Right hindlimb (tissue), 1 donor: ENCODE results near the gene XK.
"Not testable (repeated sequence)": the region's sequence is repeated elsewhere in the genome, so short reads cannot be mapped to it uniquely, and the experiment has no call there.

ENCODE experiments used
- DNase-seq: peaks from one replicate; pipeline ENCODE4 v3.0.0-alpha.2; 2018

The XK gene

DNA sequence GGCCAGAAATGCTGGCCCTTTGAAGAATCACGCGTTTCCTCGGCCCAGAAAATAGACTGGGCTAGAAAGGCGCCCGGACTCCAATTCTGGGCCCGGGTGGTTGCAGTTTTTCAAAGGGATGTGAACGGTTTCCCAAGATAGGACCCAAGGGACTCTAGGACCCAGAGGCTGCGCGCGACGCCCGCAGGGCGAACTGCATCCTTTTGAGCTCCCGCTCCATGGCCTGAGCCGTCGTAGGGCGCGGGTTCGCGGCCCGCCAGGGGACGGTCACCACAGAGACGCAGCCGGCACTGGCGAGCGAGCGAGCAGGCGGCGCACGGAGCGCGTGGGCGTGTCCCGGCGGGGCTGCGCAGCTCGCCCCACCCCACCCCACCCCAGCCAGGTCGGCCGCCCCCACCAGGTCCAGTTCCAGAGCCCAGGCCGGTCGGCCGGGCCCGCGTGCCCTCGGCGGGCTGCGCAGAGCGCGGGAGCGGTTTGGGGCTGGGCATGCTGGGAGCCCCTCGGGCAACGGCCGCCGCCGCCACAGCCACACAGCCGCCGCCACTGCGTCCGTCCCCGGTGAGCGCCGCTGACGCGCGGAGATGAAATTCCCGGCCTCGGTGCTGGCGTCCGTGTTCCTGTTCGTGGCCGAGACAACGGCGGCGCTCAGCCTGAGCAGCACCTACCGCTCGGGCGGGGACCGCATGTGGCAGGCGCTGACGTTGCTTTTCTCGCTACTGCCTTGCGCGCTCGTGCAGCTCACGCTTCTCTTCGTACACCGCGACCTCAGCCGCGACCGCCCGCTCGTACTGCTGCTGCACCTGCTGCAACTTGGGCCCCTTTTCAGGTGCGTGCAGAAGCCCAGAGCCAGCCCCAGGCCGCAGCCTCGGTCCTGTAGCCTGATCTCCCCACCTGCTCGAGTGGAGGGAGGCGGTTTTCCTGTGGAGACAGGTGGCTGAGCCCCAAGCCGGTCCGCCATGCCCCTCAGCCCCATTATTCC, at the start of gene XK:
Gene XK, plus strand, starts transcription at position 411 of the 979 bp plus-strand sequence. Its CDS starts 171 bp downstream, at position 582.
- DNase-seq: peak; percentile 30

DNA sequence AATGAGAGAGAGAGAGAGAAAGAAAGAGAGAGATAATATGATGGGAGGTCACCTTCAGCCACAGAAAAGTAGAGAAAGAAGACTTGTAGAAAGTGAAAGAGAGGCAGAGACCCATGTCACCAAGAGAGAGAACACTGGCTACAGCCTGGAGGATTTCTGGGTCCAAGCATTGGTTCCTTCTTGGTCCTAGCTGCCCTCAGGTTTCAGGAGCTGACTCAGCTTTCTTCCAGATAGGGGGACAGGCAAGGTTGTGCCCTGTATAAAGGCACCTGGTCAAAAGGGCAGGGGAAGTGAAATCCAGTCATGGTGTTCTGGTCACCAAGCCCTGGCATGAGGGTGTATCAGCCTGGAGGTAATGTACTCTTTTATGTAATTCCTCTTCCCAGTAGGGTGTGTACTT, 47.5 kb upstream of the XK start:
- DNase-seq: no peak

DNA sequence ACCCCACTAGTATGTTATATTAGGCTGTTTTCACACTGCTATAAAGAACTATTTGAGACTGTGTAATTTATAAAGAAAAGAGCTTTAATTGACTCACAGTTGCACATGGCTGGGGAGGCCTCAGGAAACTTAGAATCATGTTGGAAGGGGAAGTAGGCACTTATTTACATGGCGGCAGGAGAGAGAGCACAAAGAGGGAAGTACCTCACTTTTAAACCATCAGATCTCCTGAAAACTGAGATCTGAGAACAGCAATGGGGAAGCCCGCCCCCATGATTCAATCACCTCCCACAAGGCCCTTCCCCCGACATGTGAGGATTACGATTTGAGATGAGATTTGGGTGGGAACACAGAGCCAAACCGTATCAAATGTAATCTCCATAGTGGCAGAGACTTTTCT, 45.4 kb upstream of the XK start:
- DNase-seq: no peak

- no peak for DNase-seq
Measured at GRCh38 chrX:37641859-37642258, 43.7 kb upstream of the XK start.

DNA sequence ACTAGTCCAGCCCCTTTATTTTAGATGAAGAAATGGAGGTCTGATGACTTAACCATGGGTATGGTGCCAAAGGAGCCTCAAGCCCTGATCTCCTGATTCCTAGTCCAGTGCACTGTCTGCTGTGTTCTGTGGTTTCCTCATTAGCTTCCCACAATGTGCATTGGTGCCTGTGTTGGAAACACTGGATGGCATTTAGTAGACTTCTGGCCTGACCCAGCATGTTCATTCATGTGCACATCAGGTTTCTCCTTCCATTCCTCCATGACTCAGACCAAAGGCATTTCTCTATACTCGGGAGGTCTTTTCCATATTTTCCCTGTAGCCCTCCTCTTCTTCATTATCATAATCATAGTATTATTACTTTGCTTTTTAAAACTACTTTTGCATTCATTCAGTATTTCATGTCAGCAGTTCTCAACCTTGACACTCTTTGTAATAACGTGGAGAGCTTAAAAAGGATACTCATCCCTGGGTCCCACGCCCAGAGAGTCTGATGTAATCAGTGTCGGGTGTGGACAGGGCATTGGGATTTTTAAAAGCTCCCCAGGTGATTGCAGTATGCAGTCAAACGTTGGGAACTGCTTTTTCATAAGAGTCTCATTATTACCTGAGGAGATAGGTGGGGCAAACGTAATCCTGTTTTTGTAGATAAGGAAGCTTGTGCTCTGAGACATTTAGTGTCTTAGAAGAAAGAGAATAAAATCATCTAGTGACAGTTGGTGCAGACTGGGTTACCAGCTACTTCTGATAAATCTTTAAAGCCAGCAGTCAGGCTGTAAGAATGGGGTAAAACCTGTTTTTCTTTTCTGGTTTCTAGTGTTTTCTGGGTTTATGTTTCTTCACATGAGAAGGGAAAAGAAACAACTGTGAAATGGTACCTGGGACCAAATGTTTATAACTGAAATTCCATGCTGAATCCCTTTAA, 40.9 kb upstream of the XK start:
- DNase-seq: no peak

DNA sequence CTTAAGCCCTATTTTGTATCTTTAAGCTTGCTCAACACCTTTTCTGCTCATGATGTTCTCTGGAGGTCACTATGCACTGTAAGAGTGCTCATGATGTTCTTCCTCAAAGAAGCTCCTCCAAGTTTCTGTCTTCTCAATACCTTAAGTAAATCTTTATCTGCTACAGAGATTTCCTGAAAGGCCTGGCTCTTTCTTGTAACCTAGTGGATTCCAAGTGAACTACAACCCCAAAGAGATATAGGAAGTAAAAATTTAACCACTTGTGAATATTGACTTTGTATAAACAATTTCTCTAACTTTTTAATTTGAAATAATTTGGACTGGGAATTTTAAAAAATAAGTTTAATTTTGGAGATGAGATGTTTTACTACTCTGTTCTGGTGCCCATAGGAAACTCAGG, 39.3 kb upstream of the XK start:
- no peak for DNase-seq

DNA sequence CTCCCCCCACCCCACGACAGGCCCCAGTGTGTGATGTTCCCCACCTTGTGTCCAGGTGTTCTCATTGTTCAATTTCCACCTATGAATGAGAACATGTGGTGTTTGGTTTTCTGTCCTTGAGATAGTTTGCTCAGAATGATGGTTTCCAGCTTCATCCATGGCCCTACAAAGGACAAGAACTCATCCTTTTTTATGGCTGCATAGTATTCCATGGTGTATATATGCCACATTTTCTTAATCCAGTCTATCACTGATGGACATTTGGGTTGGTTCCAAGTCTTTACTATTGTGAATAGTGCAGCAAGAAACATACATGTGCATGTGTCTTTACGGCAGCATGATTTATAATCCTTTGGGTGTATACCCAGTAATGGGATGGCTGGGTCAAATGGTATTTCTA, 34.7 kb upstream of the XK start:
- DNase-seq: not testable (repeated sequence)

- no peak for DNase-seq
Measured at GRCh38 chrX:37651921-37652452, 33.6 kb upstream of the XK start.

GRCh38 chrX:37652589-37653231, 32.9 kb upstream of the XK start:
- DNase-seq: no peak

- no peak for DNase-seq
Measured at GRCh38 chrX:37653397-37654085, 32.0 kb upstream of the XK start.

GRCh38 chrX:37658343-37659030, 27.1 kb upstream of the XK start:
- no peak for DNase-seq

DNA sequence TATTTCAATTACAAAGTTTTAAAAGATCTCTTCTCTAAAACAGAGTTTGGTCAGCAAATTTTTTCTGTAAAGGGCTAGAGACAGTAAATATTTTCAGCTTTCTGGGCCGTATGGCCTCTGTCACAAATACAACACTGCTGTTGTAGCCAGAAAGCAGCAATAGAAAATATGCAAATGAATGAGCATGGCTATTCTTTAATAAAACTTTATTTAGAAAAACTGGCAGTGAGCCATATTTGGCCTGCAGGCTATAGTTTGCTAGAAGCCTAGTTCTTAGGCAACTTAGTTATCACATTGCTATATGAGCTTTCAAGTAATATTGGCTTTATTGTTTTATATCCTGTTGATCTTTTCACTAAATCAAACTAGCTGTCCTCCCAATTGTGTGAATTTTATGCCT, 26.5 kb upstream of the XK start:
- DNase-seq: no peak

GRCh38 chrX:37662181-37662580, 23.4 kb upstream of the XK start:
- DNase-seq: no peak

DNA sequence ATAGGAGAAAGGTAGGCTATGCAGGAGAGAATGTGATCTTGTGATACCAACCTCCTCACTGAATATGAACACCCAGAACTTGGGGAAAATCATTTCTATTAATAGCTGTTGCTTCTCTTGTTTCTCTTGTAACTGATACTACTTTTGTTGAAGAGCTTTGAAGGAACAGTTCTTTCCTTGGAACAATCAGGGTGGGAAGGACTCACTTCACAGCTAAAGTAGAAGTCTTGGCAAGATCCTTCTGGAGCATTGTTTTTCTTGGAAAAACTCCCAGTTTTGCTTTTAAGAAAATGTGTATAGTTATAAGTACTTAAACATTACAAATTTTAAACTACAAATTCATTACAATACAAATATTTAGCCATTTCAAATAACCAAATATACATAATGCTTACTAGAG, 19.1 kb upstream of the XK start:
- DNase-seq: no peak

DNA sequence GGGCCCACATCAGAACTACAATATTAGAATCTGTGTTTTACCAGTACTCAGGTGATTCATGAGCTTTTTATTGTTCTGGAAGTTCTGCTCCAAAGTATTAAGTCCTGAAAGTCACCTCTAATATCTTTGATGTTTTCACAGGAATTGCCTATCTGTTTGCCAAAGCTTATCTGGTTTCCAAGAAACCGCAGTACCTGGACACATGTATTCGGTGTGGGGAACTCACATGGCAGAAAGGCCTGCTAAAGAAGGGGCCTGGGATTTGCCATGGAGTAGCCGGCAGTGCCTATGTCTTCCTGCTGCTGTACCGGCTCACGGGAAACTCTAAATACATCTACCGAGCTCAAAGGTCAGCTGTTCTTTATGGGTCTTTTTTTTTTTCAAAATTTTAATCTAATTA, 18.4 kb upstream of the XK start:
- no peak for DNase-seq

DNA sequence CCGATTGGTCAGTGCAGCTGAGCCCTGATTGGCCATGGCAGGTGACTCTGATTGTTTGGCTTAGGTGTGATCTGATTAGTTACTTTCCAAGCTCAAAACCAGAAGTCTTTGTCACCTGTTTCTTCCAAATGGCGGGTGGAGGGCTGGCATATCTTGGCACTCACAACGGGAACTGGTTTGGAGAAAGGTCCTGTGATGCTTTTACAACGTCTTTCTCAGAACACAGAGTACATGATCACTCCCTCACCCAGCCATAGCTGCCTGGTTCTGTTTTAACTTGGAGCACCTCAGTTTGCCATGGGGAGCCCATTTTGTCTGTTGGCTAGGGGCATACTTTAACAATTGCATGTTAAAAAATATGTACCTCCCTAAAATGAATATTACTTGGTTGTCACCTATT, 13.0 kb upstream of the XK start:
- no peak for DNase-seq

GRCh38 chrX:37676811-37677210, 8.8 kb upstream of the XK start:
- no peak for DNase-seq

DNA sequence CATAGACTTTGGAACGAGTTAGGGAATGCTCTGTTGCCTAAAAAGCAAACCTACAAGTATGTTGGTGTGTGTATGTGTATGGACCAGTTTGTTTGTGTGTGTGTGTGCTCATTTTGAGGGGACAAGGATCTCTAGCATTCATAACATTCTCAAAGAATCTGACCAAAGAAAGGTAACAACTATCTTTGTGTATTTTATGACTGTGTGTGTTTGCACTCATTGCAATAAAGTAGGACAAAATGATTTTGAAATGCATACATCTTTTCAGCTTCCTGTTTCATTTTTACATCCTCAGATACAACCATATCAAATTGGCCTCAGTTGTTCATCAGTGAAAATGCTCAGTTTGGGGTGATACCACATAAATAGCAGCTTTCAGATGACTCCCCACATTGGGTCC, 8.3 kb upstream of the XK start:
- DNase-seq: no peak

DNA sequence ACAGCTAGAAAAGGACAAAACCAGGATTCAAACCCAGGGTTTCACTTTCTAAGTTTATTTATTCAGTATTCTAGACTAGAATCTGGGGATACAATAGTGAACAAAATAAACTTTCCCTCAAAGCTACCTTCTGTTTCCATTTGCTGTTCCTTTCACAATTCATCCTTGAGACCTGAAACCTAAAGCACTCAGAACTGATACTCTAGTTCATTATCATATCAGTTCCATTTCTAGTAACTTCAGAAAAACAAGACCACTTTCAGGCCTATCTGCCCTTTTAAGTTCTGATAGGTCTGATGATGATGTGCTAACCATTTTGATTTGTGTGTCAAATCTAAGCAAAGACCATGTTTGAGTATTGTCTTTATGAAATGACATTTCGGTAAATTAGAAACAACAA, 7.8 kb upstream of the XK start:
- DNase-seq: no peak

- no peak for DNase-seq
Measured at GRCh38 chrX:37678574-37678973, 7.0 kb upstream of the XK start.

GRCh38 chrX:37679230-37679629, 6.4 kb upstream of the XK start:
- DNase-seq: no peak

- no peak for DNase-seq
Measured at GRCh38 chrX:37679888-37680287, 5.7 kb upstream of the XK start.
